Measurements from ENCODE around the gene DHX9.

- TF ChIP-seq, protein P1, sequence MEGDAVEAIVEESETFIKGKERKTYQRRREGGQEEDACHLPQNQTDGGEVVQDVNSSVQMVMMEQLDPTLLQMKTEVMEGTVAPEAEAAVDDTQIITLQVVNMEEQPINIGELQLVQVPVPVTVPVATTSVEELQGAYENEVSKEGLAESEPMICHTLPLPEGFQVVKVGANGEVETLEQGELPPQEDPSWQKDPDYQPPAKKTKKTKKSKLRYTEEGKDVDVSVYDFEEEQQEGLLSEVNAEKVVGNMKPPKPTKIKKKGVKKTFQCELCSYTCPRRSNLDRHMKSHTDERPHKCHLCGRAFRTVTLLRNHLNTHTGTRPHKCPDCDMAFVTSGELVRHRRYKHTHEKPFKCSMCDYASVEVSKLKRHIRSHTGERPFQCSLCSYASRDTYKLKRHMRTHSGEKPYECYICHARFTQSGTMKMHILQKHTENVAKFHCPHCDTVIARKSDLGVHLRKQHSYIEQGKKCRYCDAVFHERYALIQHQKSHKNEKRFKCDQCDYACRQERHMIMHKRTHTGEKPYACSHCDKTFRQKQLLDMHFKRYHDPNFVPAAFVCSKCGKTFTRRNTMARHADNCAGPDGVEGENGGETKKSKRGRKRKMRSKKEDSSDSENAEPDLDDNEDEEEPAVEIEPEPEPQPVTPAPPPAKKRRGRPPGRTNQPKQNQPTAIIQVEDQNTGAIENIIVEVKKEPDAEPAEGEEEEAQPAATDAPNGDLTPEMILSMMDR (IDR thresholded peaks at IDR 0.05), result no peak
- no peak for TF ChIP-seq POLR2A (IDR thresholded peaks at IDR 0.05)
These were observed 21.3 kb upstream of the DHX9 start for GRCh38 chr1:182817802-182818201.

All from adrenal gland (tissue), 5 donors.